ENCODE results near the gene NPM1. TPM values are rescaled to one million over a fixed set of nuclear protein-coding genes. Genes with fewer than 3 reads are reported as not detected.

NPM1 gene
- total and polyA plus RNA-seq, 4 experiments from 2014 or later, result 595 to 892 (median 817) TPM

- Mint-ChIP-seq H3K4me3 (peak overlapping the region in 4 of 8 donors; percentile 34 to 71 (median 53)), H3K27ac (no peak overlapping the region), H3K4me1 (peaks cover 3 to 11% (median 4%) of the 10 kb centered on the region in 4 donors), H3K36me3 (no peaks in the 10 kb centered on the region), H3K9me3 (peaks cover 0 to 2% (median 0%) of the 10 kb centered on the region in 8 donors), H3K27me3 (peaks cover 28 to 43% of the 10 kb centered on the region in 2 donors)
- no peak overlapping the region for H3K27ac ChIP-seq (ENCODE audit: low read depth, low read length)
- H3K27me3 ChIP-seq (ENCODE audit: insufficient read depth, low read length), result peaks cover 5% of the 10 kb centered on the region
- DNase-seq, result no peak
- POLR2A ChIA-PET (ENCODE audit: partially characterized antibody), result no interaction called here
- no peaks in the 10 kb centered on the region for H3K9me3 ChIP-seq (ENCODE audit: control insufficient read depth in 1 of 2, low read length in 2 of 2)
- no peak overlapping the region for H3K4me3 ChIP-seq (ENCODE audit: low read length in 2 of 2)
- no peaks in the 10 kb centered on the region for H3K36me3 ChIP-seq (ENCODE audit: insufficient read depth, low read length)
- CTCF ChIA-PET (ENCODE audit: partially characterized antibody), result no interaction called here
- intact Hi-C loops (cut with micrococcal nuclease), result no loop called here
- H3K4me1 ChIP-seq (ENCODE audit: insufficient read depth, low read length), result no peaks in the 10 kb centered on the region
These were observed 63.8 kb downstream of the NPM1 start for GRCh38 chr5:171451421-171451820.

GRCh38 chr5:171453056-171453725 lies 65.5 kb downstream of the NPM1 start:
- H3K27me3 Mint-ChIP-seq, result peaks cover 27 to 43% of the 10 kb centered on the region in 2 donors
- peaks cover 3 to 11% (median 4%) of the 10 kb centered on the region in 4 donors for H3K4me1 Mint-ChIP-seq
- H3K9me3 Mint-ChIP-seq, result peaks cover 0 to 2% (median 0%) of the 10 kb centered on the region in 8 donors
- no peaks in the 10 kb centered on the region for H3K36me3 Mint-ChIP-seq
- Histone ChIP-seq H3K4me1 (ENCODE audit: insufficient read depth, low read length) (no peaks in the 10 kb centered on the region), H3K27ac (ENCODE audit: low read depth, low read length) (no peak overlapping the region), H3K36me3 (ENCODE audit: insufficient read depth, low read length) (no peaks in the 10 kb centered on the region), H3K9me3 (ENCODE audit: control insufficient read depth in 1 of 2, low read length in 2 of 2) (no peaks in the 10 kb centered on the region), H3K27me3 (ENCODE audit: insufficient read depth, low read length) (peaks cover 5% of the 10 kb centered on the region), H3K4me3 (ENCODE audit: low read length in 2 of 2) (no peak overlapping the region)
- CTCF ChIA-PET (ENCODE audit: partially characterized antibody), result no interaction called here
- DNase-seq, result no peak
- H3K4me3 Mint-ChIP-seq, result no peak overlapping the region
- intact Hi-C loops (cut with micrococcal nuclease), result no loop called here
- POLR2A ChIA-PET (ENCODE audit: partially characterized antibody), result no interaction called here
- no peak overlapping the region for H3K27ac Mint-ChIP-seq

- Mint-ChIP-seq H3K9me3 (peaks cover 0 to 2% (median 0%) of the 10 kb centered on the region in 8 donors), H3K27me3 (peaks cover 23 to 37% of the 10 kb centered on the region in 2 donors), H3K27ac (no peak overlapping the region), H3K4me3 (no peak overlapping the region), H3K4me1 (peaks cover 3 to 11% (median 4%) of the 10 kb centered on the region in 4 donors), H3K36me3 (no peaks in the 10 kb centered on the region)
- no peak overlapping the region for H3K4me3 ChIP-seq (ENCODE audit: low read length in 2 of 2)
- ChIA-PET POLR2A (ENCODE audit: partially characterized antibody) (no interaction called here), CTCF (ENCODE audit: partially characterized antibody) (no interaction called here)
- no peak overlapping the region for H3K27ac ChIP-seq (ENCODE audit: low read depth, low read length)
- intact Hi-C loops (cut with micrococcal nuclease), result no loop called here
- no peaks in the 10 kb centered on the region for H3K9me3 ChIP-seq (ENCODE audit: control insufficient read depth in 1 of 2, low read length in 2 of 2)
- no peaks in the 10 kb centered on the region for H3K36me3 ChIP-seq (ENCODE audit: insufficient read depth, low read length)
- H3K4me1 ChIP-seq (ENCODE audit: insufficient read depth, low read length), result no peaks in the 10 kb centered on the region
- peaks cover 5% of the 10 kb centered on the region for H3K27me3 ChIP-seq (ENCODE audit: insufficient read depth, low read length)
- DNase-seq, result no peak
These were observed 66.3 kb downstream of the NPM1 start for GRCh38 chr5:171453988-171454387.

GRCh38 chr5:171454549-171454948 lies 66.9 kb downstream of the NPM1 start:
- H3K27me3 Mint-ChIP-seq, result peaks cover 19 to 36% of the 10 kb centered on the region in 2 donors
- no peaks in the 10 kb centered on the region for H3K4me1 ChIP-seq (ENCODE audit: insufficient read depth, low read length)
- H3K27me3 ChIP-seq (ENCODE audit: insufficient read depth, low read length), result peaks cover 5% of the 10 kb centered on the region
- CTCF ChIA-PET (ENCODE audit: partially characterized antibody), result no interaction called here
- no peak for DNase-seq
- no peak overlapping the region for H3K27ac Mint-ChIP-seq
- H3K9me3 Mint-ChIP-seq, result peaks cover 0 to 2% (median 0%) of the 10 kb centered on the region in 8 donors
- intact Hi-C loops (cut with micrococcal nuclease), result no loop called here
- no peak overlapping the region for H3K4me3 ChIP-seq (ENCODE audit: low read length in 2 of 2)
- H3K4me3 Mint-ChIP-seq, result no peak overlapping the region
- POLR2A ChIA-PET (ENCODE audit: partially characterized antibody), result no interaction called here
- H3K36me3 Mint-ChIP-seq, result no peaks in the 10 kb centered on the region
- no peak overlapping the region for H3K27ac ChIP-seq (ENCODE audit: low read depth, low read length)
- H3K9me3 ChIP-seq (ENCODE audit: control insufficient read depth in 1 of 2, low read length in 2 of 2), result no peaks in the 10 kb centered on the region
- no peaks in the 10 kb centered on the region for H3K36me3 ChIP-seq (ENCODE audit: insufficient read depth, low read length)
- H3K4me1 Mint-ChIP-seq, result peaks cover 3 to 11% (median 4%) of the 10 kb centered on the region in 4 donors

- intact Hi-C loops (cut with micrococcal nuclease), result no loop called here
- H3K9me3 ChIP-seq (ENCODE audit: control insufficient read depth in 1 of 2, low read length in 2 of 2), result no peaks in the 10 kb centered on the region
- CTCF ChIA-PET (ENCODE audit: partially characterized antibody), result no interaction called here
- Mint-ChIP-seq H3K27me3 (peaks cover 19 to 32% of the 10 kb centered on the region in 2 donors), H3K27ac (no peak overlapping the region), H3K4me3 (no peak overlapping the region), H3K4me1 (peaks cover 3 to 6% (median 4%) of the 10 kb centered on the region in 4 donors), H3K36me3 (no peaks in the 10 kb centered on the region), H3K9me3 (peaks cover 0 to 2% (median 0%) of the 10 kb centered on the region in 8 donors)
- no peak for DNase-seq
- no peak overlapping the region for H3K27ac ChIP-seq (ENCODE audit: low read depth, low read length)
- POLR2A ChIA-PET (ENCODE audit: partially characterized antibody), result no interaction called here
- no peaks in the 10 kb centered on the region for H3K4me1 ChIP-seq (ENCODE audit: insufficient read depth, low read length)
- H3K4me3 ChIP-seq (ENCODE audit: low read length in 2 of 2), result no peak overlapping the region
- H3K27me3 ChIP-seq (ENCODE audit: insufficient read depth, low read length), result peaks cover 5% of the 10 kb centered on the region
- no peaks in the 10 kb centered on the region for H3K36me3 ChIP-seq (ENCODE audit: insufficient read depth, low read length)
These were observed 67.9 kb downstream of the NPM1 start for GRCh38 chr5:171455522-171455921.

GRCh38 chr5:171457208-171457981 lies 69.7 kb downstream of the NPM1 start:
- H3K4me3 Mint-ChIP-seq, result no peak overlapping the region

GRCh38 chr5:171459839-171460238 lies 72.2 kb downstream of the NPM1 start:
- Mint-ChIP-seq H3K27ac (no peak overlapping the region), H3K9me3 (no peaks in the 10 kb centered on the region), H3K4me3 (no peak overlapping the region), H3K27me3 (peaks cover 5 to 19% of the 10 kb centered on the region in 2 donors), H3K36me3 (no peaks in the 10 kb centered on the region), H3K4me1 (no peaks in the 10 kb centered on the region)
- Histone ChIP-seq H3K27ac (ENCODE audit: low read depth, low read length) (no peak overlapping the region), H3K4me3 (ENCODE audit: low read length in 2 of 2) (no peak overlapping the region), H3K9me3 (ENCODE audit: control insufficient read depth in 1 of 2, low read length in 2 of 2) (no peaks in the 10 kb centered on the region), H3K4me1 (ENCODE audit: insufficient read depth, low read length) (no peaks in the 10 kb centered on the region), H3K27me3 (ENCODE audit: insufficient read depth, low read length) (no peaks in the 10 kb centered on the region), H3K36me3 (ENCODE audit: insufficient read depth, low read length) (no peaks in the 10 kb centered on the region)
- no peak for DNase-seq
- POLR2A ChIA-PET (ENCODE audit: partially characterized antibody), result no interaction called here
- CTCF ChIA-PET (ENCODE audit: partially characterized antibody), result no interaction called here
- intact Hi-C loops (cut with micrococcal nuclease), result no loop called here

More at GRCh38 chr5:171457208-171457981, 69.7 kb downstream of the NPM1 start:
- H3K4me3 ChIP-seq (ENCODE audit: low read length in 2 of 2), result no peak overlapping the region
- ChIA-PET POLR2A (ENCODE audit: partially characterized antibody) (no interaction called here), CTCF (ENCODE audit: partially characterized antibody) (no interaction called here)
- peaks cover 2% of the 10 kb centered on the region for H3K27me3 ChIP-seq (ENCODE audit: insufficient read depth, low read length)
- H3K27ac ChIP-seq (ENCODE audit: low read depth, low read length), result no peak overlapping the region
- no peaks in the 10 kb centered on the region for H3K4me1 ChIP-seq (ENCODE audit: insufficient read depth, low read length)
- Mint-ChIP-seq H3K27ac (no peak overlapping the region), H3K36me3 (no peaks in the 10 kb centered on the region), H3K4me1 (no peaks in the 10 kb centered on the region), H3K27me3 (peaks cover 7 to 24% of the 10 kb centered on the region in 2 donors), H3K9me3 (no peaks in the 10 kb centered on the region)
- H3K36me3 ChIP-seq (ENCODE audit: insufficient read depth, low read length), result no peaks in the 10 kb centered on the region
- intact Hi-C loops (cut with micrococcal nuclease), result no loop called here
- no peaks in the 10 kb centered on the region for H3K9me3 ChIP-seq (ENCODE audit: control insufficient read depth in 1 of 2, low read length in 2 of 2)
- no peak for DNase-seq
